NB4 (cell line): Measurements from ENCODE around the gene ICOS.

Experiments used
- DNase-seq: peaks from one replicate; pipeline ENCODE4 v3.0.0; 2010; ENCODE audit warnings: low read depth
- H3K4me3 ChIP-seq: one replicate; pipeline ENCODE4 v1.5.1; 2011; ENCODE audit warnings: mild to moderate bottlenecking, low read depth, low read length, moderate library complexity
- MYC ChIP-seq: IDR thresholded peaks from 2 replicates; pipeline ENCODE4 v1.6.1; 2011; ENCODE audit warnings: low read depth, low read length
- POLR2A ChIP-seq: IDR thresholded peaks from 2 replicates; pipeline ENCODE4 v1.6.1; 2011; ENCODE audit warnings: mild to moderate bottlenecking; ENCODE audit not compliant: insufficient read length; ENCODE audit errors: extremely low read depth
- TF ChIP-seq, protein P1 (sequence below): IDR thresholded peaks from one replicate; pipeline ENCODE4 v1.5.1; 2012; ENCODE audit warnings: low read depth, low read length
- TF ChIP-seq, protein P2 (sequence below): IDR thresholded peaks from 2 replicates; pipeline ENCODE4 v1.6.1; 2011; ENCODE audit warnings: low read depth, low read length

ICOS gene

GRCh38 chr2:203898657-203899056 is 37.9 kb upstream of the ICOS start:
- no peak for TF ChIP-seq MYC
- TF ChIP-seq, protein P1, sequence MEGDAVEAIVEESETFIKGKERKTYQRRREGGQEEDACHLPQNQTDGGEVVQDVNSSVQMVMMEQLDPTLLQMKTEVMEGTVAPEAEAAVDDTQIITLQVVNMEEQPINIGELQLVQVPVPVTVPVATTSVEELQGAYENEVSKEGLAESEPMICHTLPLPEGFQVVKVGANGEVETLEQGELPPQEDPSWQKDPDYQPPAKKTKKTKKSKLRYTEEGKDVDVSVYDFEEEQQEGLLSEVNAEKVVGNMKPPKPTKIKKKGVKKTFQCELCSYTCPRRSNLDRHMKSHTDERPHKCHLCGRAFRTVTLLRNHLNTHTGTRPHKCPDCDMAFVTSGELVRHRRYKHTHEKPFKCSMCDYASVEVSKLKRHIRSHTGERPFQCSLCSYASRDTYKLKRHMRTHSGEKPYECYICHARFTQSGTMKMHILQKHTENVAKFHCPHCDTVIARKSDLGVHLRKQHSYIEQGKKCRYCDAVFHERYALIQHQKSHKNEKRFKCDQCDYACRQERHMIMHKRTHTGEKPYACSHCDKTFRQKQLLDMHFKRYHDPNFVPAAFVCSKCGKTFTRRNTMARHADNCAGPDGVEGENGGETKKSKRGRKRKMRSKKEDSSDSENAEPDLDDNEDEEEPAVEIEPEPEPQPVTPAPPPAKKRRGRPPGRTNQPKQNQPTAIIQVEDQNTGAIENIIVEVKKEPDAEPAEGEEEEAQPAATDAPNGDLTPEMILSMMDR = no peak
- no peak for TF ChIP-seq POLR2A
- TF ChIP-seq, protein P2, sequence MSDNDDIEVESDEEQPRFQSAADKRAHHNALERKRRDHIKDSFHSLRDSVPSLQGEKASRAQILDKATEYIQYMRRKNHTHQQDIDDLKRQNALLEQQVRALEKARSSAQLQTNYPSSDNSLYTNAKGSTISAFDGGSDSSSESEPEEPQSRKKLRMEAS = no peak
- H3K4me3 ChIP-seq = no peak overlapping the region
- no peak for DNase-seq

DNA sequence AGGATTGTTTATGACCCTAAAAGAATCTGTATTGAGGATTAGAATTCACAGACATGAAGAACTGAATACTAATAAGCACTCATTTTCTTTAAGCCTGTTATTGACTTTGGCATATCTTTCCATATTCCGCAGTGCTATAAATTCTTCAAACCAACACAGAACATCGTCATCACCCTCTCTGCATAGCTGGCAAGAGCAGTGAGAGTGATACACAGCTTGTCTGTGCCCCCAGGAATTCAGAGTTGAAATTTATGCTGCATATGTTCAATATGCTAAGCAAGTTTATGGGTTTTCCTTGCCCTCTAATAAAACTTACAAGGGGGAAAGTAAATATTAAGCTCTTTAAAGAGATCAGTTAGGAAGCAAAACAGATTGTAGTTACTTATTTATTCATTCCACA is 36.3 kb upstream of the ICOS start:
- DNase-seq = no peak
- H3K4me3 ChIP-seq = no peak overlapping the region
- TF ChIP-seq POLR2A (no peak), MYC (no peak)
- TF ChIP-seq, protein P1 = no peak
- TF ChIP-seq, protein P2 = no peak

- H3K4me3 ChIP-seq = no peak overlapping the region
- no peak for DNase-seq
- TF ChIP-seq, protein P1 = no peak
- TF ChIP-seq POLR2A (no peak), MYC (no peak)
- TF ChIP-seq, protein P2 = no peak
Observed at GRCh38 chr2:203904022-203904421, 32.5 kb upstream of the ICOS start.

DNA sequence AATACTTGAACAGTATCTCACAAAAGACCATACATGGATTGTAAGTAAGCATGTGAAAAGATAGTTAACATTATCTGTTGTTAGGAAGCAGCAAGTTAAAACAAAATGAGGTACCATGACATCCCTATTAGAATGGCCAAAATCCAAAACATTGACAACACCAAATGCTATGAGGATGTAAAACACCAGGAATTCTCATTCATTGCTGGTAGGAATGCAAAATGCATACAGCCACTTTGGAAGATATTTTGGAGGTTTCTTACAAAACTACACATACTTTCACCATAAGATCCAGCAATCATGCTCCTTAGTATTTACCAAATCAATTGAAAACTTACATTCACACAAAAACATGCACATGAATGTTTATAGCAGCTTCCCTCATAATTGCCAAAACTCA is 30.9 kb upstream of the ICOS start:
- no peak for DNase-seq
- no peak overlapping the region for H3K4me3 ChIP-seq
- TF ChIP-seq, protein P1 = no peak
- TF ChIP-seq MYC (no peak), POLR2A (no peak)
- TF ChIP-seq, protein P2 = no peak

- TF ChIP-seq, protein P1 = no peak
- TF ChIP-seq MYC (no peak), POLR2A (no peak)
- TF ChIP-seq, protein P2 = no peak
- H3K4me3 ChIP-seq = no peak overlapping the region
- no peak for DNase-seq
Observed at GRCh38 chr2:203908066-203908796, 28.3 kb upstream of the ICOS start.

DNA sequence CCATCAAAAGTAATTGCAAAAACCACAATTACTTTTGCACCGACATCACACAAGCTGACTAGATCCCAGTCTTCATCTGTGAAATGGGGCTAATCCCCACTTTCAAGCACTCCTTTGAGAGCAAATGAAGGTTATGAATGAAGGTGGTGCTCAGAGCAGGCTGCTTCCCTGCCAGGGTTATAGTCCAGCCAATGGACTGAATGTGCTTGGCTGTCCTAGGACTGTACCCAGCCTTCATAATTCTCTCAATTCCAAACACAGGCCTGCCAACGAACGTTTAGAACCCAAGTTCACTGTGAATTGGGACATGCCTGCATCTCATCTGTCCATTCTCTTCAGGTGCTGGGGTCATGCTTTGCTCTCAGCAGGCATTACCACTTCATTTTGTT is 27.8 kb upstream of the ICOS start:
- TF ChIP-seq, protein P2 = no peak
- TF ChIP-seq, protein P1 = no peak
- no peak for TF ChIP-seq MYC
- no peak for TF ChIP-seq POLR2A

More for the DNA sequence above, 27.8 kb upstream of the ICOS start:
- DNase-seq = no peak
- H3K4me3 ChIP-seq = no peak overlapping the region
